Peyer's patch (tissue), 4 donors: ENCODE results near the gene TES. TPM values are rescaled to one million over a fixed set of nuclear protein-coding genes. Genes with fewer than 3 reads are reported as not detected.

Experiments
- DNase-seq, 3 donors: peaks; one replicate each; pipeline ENCODE4 v3.0.0-alpha.2; 2017 to 2019
- H3K27ac ChIP-seq, 4 donors: fragments of 200-600 bp; sonication (generic); one replicate each; pipeline ENCODE4 v1.5.1; 2016 to 2019
- H3K27me3 ChIP-seq, 2 donors: fragments of 200-600 bp; sonication (generic); one replicate each; pipeline ENCODE4 v1.5.1; 2019
- H3K36me3 ChIP-seq, 3 donors: fragments of 200-600 bp; sonication (generic); one replicate each; pipeline ENCODE4 v1.5.1; 2016 to 2019
- H3K4me1 ChIP-seq, 4 donors: fragments of 200-600 bp; sonication (generic); one replicate each; pipeline ENCODE4 v1.5.1; 2016 to 2019
- H3K4me3 ChIP-seq, 4 donors: fragments of 200-600 bp; sonication (generic); 1 replicate in 3 of 4; 2 replicates in 1 of 4; pipeline ENCODE4 v1.5.1; 2016 to 2019; ENCODE audit warnings: mild to moderate bottlenecking in 1 of 4
- H3K9me3 ChIP-seq, 4 donors: fragments of 200-600 bp; sonication (generic); one replicate each; pipeline ENCODE4 v1.5.1; 2016 to 2019; ENCODE audit warnings: mild to moderate bottlenecking in 1 of 4
- POLR2A ChIP-seq, 2 donors: fragments of 450-650 bp; IDR thresholded peaks; one replicate each; pipeline ENCODE4 v1.5.1; 2017; ENCODE audit warnings: antibody characterized with exemption in 2 of 2, mild to moderate bottlenecking in 2 of 2, moderate library complexity in 2 of 2
- total RNA-seq, 4 donors: library from RNA; depleted of rRNA; stranded (reverse); fragments of >200 nt; gene quantifications; one replicate each; pipeline ENCODE4 v1.1.0, GENCODE V29; 2016
- TF ChIP-seq, protein P1 (sequence below), 6 experiments: fragments of 450-650 bp in 4 of 6; fragments of 200-600 bp in 2 of 6; sonication (generic) in 1 of 6; IDR thresholded peaks; one replicate each; pipeline ENCODE4 v1.5.1; 2017 to 2019; ENCODE audit warnings: antibody characterized with exemption in 6 of 6, mild to moderate bottlenecking in 3 of 6, moderate library complexity in 1 of 6

The TES gene
- total RNA-seq, 4 donors from 2014 or later: 62.7 to 97.4 (median 69.6) TPM

DNA sequence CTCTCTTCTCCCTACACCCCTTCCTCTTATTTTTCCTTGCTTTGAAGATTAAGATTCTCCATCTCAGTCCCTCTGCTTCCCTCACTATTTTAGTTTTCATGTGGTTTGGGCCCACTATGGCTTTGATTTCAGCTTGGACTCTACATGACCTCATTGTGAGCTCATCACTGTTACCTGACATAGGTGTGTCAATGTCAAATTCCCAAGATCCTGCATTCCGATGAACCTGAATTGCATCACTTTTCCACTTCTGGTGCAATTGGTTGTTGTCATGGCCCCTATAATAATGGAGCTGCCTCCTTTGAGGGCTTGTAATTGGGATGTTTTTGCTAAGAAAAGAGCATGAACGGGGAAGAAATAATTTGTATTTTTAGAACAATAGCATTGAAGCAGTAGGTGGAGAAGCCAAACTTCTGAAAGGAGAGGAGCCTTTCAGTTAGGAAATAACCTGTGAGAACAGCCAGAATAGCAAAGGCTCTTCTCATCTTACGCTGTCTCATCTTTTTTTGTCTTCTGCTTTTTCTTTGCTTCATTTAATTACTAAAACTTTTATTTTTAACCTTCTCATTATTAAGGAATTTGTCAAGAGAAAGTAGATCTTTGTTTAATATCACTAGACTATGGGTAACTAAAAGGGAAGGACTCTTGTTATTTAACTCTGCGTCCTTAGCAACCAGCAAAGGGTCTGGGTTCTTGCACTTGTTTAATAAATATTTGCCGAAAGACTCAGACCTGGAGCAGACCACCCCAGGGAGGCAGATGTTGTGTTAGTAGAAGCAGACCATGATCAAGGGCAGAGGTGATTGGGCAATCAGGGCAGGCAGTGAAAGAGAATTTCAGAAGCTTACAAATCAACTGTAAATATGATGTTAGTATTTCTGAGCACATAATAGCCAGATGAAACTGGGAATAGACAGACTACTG, 95.4 kb downstream of the TES start:
- TF ChIP-seq, protein P1, sequence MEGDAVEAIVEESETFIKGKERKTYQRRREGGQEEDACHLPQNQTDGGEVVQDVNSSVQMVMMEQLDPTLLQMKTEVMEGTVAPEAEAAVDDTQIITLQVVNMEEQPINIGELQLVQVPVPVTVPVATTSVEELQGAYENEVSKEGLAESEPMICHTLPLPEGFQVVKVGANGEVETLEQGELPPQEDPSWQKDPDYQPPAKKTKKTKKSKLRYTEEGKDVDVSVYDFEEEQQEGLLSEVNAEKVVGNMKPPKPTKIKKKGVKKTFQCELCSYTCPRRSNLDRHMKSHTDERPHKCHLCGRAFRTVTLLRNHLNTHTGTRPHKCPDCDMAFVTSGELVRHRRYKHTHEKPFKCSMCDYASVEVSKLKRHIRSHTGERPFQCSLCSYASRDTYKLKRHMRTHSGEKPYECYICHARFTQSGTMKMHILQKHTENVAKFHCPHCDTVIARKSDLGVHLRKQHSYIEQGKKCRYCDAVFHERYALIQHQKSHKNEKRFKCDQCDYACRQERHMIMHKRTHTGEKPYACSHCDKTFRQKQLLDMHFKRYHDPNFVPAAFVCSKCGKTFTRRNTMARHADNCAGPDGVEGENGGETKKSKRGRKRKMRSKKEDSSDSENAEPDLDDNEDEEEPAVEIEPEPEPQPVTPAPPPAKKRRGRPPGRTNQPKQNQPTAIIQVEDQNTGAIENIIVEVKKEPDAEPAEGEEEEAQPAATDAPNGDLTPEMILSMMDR (IDR thresholded peaks at IDR 0.05): no peak
- TF ChIP-seq POLR2A (IDR thresholded peaks at IDR 0.05): no peak
- Histone ChIP-seq H3K4me3 (no peak overlapping the region), H3K27me3 (no peaks in the 10 kb centered on the region), H3K4me1 (no peaks in the 10 kb centered on the region), H3K27ac (peak overlapping the region in 1 of 4 donors; percentile 3), H3K36me3 (no peaks in the 10 kb centered on the region), H3K9me3 (no peaks in the 10 kb centered on the region)
- DNase-seq: no peak

DNA sequence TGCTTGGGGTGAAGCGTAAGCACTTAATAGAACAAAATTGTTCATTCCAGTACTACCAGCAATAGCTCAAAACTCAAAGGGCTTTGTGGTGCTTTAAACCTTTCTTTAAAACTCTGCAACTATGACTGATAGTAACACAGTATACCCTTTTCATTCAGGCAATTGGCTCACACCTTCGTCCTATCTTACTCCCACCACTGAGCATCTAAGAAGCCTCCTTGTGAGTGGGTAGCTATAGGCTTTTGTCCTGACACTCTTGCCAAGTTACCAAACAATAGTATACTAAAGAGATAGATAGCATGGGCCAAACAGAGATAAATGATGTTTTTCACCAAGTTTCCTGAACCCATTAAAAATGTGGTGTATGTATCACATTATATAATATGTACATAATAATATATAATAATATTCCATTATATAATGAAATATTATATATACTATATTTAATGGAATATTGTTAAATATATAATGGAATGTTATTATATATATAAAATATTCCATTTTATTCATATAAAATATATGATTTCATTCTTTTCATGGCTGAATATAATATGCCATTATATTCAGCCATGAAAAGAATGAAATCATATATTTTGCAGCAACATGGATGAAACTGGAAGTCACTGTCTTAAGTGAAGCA, 96.2 kb downstream of the TES start:
- Histone ChIP-seq H3K9me3 (no peaks in the 10 kb centered on the region), H3K27me3 (no peaks in the 10 kb centered on the region), H3K27ac (peak overlapping the region in 1 of 4 donors; percentile 3), H3K4me3 (no peak overlapping the region), H3K4me1 (no peaks in the 10 kb centered on the region), H3K36me3 (no peaks in the 10 kb centered on the region)
- no peak for DNase-seq
- TF ChIP-seq, protein P1 (IDR thresholded peaks at IDR 0.05): no peak
- no peak for TF ChIP-seq POLR2A (IDR thresholded peaks at IDR 0.05)

DNA sequence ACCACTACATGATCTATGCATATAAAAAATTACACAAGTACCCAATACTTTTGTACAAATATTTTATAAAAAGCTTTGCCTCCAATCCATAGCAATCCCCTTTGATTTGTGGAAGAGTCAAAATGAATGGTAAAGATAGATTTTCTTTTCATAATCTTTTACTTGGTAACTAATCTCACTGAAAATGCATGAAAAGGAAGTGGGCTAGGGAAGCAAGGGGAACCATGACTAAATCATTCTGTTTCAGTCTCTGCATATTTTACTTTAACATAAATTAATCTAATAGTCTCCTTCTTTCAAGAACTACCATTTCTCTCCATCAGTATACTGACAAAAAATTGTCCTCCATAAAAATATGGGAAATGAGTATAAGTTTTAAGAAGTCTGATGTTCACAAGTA, 96.9 kb downstream of the TES start:
- DNase-seq: no peak
- H3K27me3 ChIP-seq: no peaks in the 10 kb centered on the region
- TF ChIP-seq, protein P1 (IDR thresholded peaks at IDR 0.05): no peak
- no peak for TF ChIP-seq POLR2A (IDR thresholded peaks at IDR 0.05)
- H3K9me3 ChIP-seq: no peaks in the 10 kb centered on the region
- no peak overlapping the region for H3K4me3 ChIP-seq
- no peaks in the 10 kb centered on the region for H3K36me3 ChIP-seq
- no peak overlapping the region for H3K27ac ChIP-seq
- no peaks in the 10 kb centered on the region for H3K4me1 ChIP-seq

Other genes starting within 250 kb of the TES start
- 10 to 100 TPM; 13.5 to 99.9 (median 20.1) TPM for gene TFEC, start 179.8 kb upstream of the TES start, total RNA-seq